HG03108 (cell line): ENCODE data around the gene CASP10.

Experiments
- ATAC-seq: cut with Tn5 transposase; IDR thresholded peaks from one replicate; pipeline ENCODE4 v1.9.1; 2021; ENCODE audit warnings: moderate library complexity; ENCODE audit not compliant: unreplicated experiment

CASP10 gene

DNA sequence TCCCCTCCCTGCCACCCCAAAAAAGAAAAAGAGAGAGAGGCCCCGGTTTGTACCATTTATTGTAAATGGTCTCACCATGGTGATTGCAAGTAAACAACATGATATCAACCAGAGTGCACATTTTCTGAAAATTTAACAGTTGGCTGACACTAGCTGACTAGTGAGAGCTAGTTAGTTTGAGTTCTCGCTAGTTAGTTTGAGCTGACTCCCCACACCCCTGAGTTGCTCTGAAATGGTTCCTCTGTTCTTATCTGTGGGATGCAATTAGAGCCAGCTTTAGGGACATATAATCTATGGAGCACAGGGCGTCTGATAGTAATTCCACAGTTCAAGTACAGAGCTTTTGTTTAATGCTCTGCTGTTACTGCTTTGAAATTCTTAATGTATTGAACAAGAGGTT lies 13.1 kb downstream of the CASP10 start:
- ATAC-seq: no peak

DNA sequence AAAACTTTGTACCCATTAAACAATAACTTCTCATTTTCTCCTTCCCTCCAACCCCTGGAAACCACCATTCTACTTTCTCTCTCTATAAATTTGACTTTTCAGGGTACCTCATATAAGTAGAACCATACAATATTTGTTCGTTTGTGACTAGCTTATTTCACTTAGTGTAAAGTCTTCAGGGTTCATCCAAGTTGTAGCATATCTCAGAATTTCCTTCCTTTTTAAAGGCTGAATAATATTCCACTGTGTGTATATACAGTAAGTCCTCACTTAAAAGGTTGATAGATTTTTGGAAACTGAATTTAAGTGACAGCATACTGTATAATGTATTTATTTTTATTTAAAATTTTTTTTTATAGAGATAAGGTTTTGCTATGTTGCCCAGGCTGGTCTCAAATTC lies 13.9 kb downstream of the CASP10 start:
- no peak for ATAC-seq

DNA sequence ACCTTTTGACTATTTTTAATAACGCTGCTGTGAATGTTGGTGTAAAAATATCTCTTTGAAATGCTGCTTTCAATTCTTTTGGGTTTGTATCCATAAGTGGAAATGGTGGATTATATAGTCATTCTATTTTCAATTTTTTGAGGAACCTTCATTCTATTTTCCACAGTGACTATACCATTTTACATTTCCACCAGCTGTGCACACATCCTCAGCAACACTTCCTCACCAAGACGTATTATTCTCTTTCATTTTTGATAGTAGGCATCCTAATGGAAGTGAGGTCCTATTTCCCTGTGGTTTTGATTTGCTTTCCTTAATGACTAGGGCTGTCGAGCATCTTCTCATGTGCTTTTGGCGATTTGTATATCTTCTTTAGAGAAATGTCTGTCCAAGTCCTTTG lies 14.8 kb downstream of the CASP10 start:
- no peak for ATAC-seq

DNA sequence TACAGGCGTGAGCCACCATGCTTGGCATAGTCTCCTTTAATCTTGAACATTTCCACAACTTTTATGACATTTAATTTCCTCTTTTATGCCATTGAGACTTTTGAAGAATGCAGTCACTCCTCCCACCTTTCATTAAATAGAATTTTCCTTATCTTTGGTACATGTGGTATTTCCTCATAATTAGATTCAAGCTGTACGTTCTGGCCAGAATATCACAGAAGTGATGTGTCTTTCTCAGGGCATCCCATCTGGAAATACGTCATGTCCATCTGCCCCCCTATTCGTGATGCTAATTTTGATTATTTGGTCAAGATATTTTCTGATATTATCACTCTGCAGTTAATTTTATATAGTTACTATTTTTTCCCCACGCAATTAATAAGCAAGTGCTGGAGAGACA lies 16.9 kb downstream of the CASP10 start:
- no peak for ATAC-seq

DNA sequence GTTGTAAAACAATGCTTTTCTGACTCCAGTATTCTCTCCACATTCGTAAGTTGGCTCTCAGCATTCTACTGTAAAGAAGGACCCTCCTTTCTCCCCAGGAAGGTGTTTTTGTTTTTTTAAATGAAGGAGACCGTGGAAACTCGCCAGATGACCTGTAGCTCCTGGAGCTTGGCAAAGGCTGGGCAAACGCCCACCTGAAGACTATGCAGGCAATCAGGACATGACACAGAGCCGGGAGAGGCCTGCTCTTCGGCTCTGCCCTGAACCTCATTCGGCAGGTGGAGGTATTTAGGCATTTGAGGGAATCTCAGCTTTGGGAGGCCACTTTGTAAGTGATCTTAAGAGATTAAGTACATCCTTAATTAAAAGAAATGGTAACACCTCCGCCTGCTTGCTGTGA lies 17.4 kb downstream of the CASP10 start:
- ATAC-seq: no peak

DNA sequence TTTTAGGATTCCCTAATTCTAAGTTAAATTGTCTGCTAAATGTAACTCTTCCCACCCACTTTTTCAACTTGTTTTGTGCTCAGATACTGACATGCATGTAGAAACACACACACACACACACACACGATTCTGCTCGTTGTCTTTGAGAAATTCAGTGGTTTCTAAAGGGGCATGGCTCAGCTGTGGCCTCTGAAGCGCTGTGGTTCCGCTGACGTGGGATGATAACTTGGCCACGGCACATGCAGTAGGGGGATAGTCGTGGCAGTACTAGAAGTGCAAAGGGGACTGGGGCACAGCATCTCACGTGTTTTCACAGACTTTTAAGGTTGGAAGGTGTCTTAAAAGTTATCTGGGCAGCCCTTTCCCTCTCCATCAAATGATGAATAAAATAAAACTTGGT lies 18.4 kb downstream of the CASP10 start:
- no peak for ATAC-seq

DNA sequence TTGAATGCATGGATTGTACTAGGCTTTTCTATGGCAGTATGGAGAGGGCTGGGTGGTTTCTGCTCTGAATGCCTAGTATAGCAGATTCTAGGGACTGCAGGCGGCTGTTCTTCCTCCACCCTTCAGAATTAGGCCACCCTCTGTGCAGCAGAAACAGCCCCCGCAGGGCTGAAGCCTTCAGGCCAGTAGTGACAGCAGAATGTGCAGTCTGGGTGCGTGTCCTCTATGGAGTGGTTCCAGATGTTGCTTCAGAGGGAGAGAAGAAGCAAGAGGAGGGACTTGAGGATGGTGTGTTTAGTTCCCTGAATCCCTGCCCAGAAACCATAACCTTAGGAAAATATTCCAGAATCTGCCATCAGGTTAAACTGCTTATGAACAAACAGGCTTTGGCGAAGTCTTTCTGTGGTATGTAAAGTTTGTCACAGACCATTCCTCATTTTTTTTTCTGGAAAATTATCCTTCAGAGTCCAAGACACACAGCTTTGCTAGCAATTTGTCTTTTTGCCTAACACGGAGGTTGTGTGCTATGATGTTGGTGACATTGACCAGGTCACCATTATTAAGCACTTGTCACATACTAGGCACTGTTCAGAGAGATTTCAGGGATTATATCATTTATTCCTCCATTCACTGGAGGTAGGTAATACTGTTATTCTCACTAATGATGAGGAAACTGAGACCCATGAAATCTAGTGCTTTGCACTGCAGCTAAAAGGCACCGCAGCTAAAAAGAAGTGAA lies 21.1 kb downstream of the CASP10 start:
- ATAC-seq: no peak

DNA sequence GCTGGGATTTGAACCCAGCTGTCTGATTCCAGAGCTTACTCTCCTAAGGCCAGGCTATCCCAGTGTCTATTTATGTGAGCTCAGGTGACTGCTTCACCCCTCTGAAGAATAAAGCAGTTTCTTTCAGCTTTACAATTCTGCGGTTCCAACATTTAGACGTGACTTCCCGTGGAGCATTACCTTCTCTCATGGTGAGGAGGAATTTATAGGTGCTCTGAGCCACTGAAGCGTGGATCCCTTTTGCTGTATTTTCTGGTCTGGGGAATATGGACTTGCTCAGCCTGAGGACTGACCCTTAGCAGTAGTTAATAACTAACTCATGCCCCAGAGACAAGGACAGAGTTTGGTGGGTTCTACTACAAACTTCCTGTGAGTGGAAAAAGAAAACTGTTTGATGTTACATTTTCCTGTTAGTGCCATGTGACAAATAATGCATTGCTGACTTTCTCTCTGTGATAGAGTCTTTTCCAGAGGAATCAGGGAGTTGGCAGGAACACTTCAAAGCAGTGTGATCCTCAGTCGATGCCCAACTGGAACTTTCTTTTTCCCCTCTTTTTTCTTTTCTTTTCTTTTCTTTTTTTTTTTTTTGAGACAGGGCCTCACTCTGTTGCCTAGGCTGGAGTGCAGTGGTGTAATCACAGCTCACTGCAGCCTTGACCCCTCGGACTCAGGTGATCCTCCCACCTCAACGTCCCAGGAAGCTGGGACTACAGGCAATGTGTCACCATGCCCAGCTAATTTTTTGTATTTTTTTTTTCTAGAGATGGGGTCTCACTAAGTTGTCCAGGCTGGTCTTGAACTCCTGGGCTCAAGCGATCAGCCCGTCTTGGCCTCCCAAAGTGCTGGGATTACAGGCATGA lies 21.9 kb downstream of the CASP10 start:
- peak; percentile 48 for ATAC-seq

DNA sequence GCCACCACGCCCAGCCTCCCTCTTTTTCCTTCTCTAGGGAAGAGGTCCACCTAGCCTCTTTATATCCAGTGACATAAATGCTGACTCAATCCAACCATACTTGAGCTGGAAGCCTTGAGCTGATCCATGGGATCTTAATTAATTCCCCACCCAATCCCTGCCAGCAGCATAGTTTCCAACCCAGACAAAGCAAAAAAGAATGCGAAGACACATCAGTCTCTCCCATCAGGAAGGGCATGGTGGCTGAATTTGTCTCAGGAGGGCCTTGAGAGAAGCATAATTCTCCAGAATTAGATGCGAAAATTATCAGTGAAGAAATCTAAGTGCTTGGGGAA lies 22.5 kb downstream of the CASP10 start:
- ATAC-seq: no peak

DNA sequence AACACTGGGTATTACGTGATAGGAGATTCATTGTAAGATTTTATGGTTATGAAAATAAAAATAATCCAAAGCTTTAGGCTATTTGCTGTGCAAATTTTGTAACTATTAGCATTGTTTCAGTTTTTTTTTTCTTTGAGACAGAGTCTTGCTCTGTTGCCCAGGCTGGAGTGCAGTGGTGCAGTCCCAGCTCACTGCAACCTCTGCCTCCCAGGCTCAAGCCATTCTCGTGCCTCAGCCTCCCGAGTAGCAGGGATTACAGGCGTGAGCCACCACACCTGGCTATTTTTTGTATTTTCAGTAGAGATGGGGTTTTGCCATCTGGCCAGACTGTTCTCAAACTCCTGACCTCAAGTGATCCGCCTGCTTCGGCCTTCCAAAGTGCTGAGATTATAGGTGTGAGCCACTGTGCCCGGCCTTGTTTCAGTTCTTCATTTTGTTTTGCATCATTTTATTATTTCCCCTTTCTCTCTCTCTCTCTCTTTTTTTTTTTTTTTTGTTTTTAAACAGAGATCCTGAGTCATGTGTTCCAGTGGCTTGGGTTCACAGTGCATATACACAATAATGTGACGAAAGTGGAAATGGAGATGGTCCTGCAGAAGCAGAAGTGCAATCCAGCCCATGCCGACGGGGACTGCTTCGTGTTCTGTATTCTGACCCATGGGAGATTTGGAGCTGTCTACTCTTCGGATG lies 25.8 kb downstream of the CASP10 start:
- ATAC-seq: peak; percentile 69

DNA sequence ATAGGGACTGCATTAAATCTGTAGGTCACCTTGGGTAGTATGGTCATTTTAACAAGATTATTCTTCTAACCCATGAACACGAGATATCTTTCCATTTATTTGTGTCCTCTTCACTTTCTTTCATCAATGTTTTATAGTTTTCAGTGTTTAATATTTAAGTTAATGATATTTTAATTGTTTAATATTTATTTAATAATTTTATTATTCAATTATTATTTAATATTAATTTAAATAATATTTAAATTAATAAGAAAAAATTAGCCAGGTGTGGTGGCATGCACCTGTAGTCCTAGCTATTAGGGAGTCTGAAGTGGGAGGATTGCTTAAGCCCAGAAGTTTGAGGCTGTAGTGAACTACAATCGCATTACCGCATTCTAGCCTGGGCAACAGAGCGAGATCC lies 33.0 kb downstream of the CASP10 start:
- ATAC-seq: no peak

DNA sequence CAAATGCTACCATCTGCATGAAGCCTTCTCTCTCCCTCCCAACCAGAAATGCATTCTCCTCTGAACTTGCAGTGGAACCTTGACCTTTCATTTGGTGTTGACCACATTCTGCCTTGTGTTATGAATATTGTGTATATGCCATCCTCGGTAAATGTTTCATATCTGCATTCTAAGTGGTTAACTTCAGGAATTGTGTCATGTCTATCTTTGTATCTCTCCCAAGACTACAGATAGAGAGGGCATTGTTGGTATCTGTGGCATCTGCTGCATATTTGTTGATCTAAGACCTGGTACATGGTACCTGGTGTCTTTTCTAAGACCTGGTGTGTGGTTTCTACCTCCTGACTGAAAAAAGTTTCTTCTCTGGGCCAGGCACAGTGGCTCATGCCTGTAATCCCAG lies 34.0 kb downstream of the CASP10 start:
- ATAC-seq: no peak

DNA sequence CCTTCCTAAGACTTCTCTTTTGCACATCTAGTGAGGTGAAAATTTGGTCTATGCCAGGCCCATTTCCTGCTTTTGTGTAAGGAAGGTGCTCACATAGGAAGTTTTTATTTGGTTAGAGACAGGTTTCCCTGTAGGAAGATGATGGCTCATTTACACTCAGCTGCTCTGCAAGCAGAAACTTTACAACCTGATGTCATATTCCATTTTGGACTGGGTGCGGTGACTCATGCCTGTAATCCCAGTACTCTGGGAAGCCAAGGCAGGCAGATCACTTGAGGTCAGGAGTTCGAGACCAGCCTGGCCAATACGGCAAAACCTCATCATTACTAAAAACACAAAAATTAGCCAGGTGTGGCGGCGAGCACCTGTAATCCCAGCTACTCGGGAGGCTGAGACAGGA lies 35.8 kb downstream of the CASP10 start:
- no peak for ATAC-seq

DNA sequence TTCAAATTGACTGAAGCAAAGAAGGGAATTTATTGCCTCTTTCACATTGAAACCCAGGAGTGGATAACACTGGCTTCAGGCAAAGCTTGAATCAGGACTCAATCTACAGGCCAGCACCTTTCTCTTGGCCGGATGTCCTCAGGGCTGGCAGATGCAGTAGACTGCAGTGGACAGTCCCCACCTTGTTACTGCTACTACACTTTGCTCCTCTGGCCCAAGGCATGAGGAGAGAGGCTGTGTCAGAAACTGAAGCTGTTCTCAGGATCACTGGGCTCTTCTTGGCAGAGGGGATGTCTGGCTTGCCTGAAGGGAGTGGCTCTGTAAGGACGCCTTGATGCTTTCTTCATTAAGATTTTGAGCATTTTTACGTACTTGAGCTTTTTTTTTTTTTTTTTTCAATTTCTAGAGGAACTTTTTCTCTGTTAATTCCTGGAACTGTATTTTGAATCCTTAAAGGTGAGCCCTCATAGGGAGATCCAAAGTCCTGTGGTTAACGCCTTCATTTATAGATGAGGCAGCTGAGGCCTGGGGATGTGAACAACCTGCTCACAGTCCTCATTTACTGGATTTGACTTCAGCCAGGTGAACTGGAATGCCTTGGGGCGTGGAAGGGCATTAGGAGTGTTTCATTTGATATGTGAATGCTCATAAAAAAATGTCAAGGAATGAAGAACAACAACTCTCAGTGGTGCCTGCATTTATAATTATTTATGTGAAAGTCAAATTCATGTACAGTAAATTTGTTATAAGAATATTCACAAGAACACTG lies 36.6 kb downstream of the CASP10 start:
- no peak for ATAC-seq

DNA sequence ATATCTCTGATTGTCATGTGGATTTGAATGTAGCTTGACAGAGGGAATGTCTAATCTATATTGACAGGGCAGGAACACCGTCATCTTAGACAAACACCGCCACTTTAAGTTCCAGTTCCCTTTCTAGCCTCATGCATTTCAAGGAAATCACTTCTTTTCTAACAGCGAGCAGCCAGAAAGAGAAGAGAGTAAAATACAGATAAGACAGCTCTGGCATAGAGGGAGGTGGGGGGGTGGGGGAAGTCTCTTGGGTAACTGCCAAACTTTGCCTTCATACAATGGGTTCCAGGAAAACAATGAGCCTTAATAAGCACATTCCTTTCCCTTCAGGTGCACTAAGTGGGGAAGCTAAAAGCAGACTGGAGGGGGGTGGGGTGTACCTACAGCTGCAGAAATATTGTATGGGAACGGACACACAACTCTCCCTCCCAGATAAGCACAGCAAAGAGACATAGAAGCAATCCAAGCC lies 37.2 kb downstream of the CASP10 start:
- no peak for ATAC-seq

DNA sequence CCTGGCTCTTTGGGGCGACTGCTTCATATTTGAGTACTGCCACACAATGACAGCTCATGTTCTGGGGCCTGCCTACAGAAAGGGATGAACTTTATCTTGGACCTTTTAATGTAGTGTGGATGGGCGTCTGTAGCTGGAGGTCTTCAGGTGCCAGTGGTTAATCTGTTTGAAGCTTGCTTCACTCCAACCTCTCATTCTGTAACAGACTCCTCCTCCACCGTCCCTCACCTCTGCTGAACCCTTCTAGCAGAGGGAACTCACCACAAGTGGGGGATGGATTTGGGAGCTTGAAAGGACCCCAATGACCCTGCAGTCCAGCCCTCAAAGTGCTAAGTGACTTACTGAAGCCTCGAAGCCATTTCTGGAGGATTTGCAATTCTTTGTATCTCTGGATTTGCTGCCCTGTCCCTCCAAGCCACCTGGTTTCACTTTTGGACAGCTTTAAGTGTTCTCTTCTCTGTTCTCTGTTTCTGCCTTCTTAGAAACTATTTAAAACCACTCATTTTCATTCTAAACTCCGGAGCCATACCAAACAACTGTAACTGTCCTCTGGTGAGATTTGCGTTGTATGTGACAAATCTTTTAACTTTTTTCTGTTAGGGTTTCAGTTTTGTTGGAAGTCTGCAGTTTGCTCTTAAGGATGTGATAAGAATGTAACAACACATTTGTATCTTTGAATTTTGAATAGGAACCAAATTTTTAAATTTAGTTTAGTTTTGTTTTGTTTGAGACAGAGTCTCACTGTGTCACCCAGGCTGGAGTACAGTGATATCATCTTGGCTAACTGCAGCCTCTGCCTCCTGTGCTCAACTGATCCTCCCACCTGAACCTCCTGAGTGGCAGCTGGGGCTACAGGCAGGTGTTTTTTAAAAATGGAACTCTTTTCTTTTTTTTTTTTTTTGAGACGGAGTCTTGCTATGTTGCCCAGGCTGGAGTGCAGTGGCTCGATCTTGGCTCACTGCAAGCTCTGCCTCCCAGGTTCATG lies 40.4 kb downstream of the CASP10 start:
- ATAC-seq: peak; percentile 87

DNA sequence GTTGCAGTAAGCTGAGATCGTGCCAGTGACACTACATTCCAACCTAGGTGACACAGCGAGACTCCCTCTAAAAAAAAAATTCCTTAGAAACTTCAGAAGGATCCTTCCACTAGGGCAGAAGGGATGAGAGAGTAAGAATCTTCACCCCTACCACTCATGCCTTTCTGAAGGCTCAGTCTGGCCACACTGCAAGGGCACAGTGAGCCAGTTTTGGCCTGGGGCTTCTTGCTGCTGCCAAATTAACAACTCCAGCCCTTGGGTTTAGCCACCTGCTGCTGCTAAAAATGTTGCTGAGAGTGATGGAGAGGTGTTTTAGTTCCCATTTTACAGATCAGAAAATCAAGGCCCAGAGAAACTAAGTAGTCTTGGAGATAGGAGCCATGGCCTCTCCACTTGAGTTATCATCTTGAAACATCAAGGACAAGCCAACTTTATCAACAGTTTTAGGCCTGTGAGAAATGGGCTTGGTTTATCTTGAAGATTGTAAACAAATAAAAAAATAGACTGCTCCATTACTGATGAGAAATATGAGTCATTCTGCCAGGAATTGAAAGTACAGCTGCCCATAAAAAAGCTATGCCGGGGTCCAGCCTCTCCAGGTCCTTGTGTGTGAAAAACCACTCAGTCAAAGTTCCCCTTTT lies 45.5 kb downstream of the CASP10 start:
- no peak for ATAC-seq

DNA sequence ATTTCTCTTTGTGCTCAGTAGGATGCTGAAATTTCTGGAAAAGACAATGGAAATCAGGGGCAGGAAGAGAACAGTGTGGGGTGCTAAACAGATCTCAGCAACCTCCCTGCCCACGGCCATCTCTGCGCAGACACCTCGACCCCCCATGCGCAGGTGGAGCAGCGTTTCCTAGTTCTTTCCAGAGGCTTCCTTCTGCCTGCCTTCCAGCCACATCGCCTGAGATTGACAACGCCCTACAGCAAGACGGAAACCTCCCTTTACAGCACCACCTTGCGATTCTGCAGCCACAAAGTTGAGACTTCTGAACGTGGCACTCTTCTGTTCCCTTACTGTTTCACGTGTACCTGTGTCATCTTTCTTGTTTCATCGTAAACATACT lies 46.0 kb downstream of the CASP10 start:
- no peak for ATAC-seq

DNA sequence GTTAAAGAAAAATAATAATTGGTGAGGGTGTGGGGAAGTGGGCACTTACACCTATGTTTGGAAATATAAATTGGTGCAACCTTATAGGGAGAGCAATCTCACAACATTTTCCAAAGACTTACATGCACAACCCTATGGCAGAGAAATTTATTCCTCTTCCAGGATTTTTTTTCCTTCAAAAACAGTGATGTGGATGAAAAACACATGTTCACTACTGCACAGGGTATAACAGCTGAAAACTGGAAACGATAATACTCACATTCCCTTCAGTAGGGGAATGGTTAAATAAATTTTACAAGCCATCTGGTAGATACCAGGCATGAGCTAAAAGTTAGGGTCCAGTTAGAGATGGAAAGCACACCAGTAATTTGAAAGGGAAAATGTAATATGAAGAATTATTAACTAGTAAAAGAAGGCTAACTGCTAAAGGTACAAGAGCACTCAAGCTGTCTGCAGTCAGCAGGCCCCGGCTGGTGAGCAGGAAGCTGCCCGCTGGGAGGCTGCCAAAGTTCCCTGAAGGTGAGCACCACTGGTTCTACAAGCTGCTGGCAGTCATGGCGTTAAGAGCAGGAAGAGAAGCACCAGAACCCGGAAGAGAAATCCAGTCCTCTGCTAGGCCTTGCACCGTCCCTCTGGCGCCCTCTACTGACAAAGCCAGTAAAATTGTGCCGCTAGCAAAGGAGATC lies 49.0 kb downstream of the CASP10 start:
- ATAC-seq: peak; percentile 41
